H1 (cell line): ENCODE results near the gene FIG4. TPM values are rescaled to one million over a fixed set of nuclear protein-coding genes. Genes with fewer than 3 reads are reported as not detected.

Experiments
- CTCF ChIA-PET: fragments of 300-600 bp; sonication (Branson Sonifier 250); formaldehyde crosslinking; loops from one replicate; lab custom pipeline; 2021; ENCODE audit not compliant: partially characterized antibody; lab: Charles Lee
- POLR2A ChIA-PET: fragments of 300-600 bp; sonication (Branson Sonifier 250); formaldehyde crosslinking; loops from one replicate; lab custom pipeline; 2021; ENCODE audit warnings: inconsistent platforms; ENCODE audit not compliant: partially characterized antibody; lab: Charles Lee
- DNase-seq, 2 experiments: peaks; one replicate each; pipeline versions ENCODE4 v3.0.0 to v3.0.0-alpha.2; 2010 to 2022; ENCODE audit warnings: low spot score in 2 of 2, low read depth in 1 of 2, mixed read lengths in 1 of 2
- FAIRE-seq: peaks from 2 replicates; lab custom pipeline; 2011; peaks lifted over from hg19 to GRCh38; lab: Jason Lieb, UNC
- H2AFZ ChIP-seq: 2 replicates; pipeline ENCODE4 v1.8.1; 2012; ENCODE audit warnings: low read length, inconsistent platforms
- H2AK5ac ChIP-seq: 2 replicates; pipeline ENCODE4 v1.6.1; 2013; ENCODE audit warnings: low read depth, low read length
- H2BK120ac ChIP-seq: replicated peaks from 2 replicates; pipeline ENCODE3; 2013; ENCODE audit warnings: low read depth, low read length, inconsistent platforms
- H2BK12ac ChIP-seq: 2 replicates; pipeline ENCODE4 v1.6.1; 2013; ENCODE audit warnings: low read depth, low read length
- H2BK15ac ChIP-seq: 2 replicates; pipeline ENCODE4 v1.6.1; 2013; ENCODE audit warnings: low read length
- H2BK20ac ChIP-seq: 2 replicates; pipeline ENCODE4 v1.6.1; 2013; ENCODE audit warnings: low read length
- H2BK5ac ChIP-seq: 2 replicates; pipeline ENCODE4 v1.6.1; 2013; ENCODE audit warnings: low read depth, low read length
- H3K14ac ChIP-seq: 2 replicates; pipeline ENCODE4 v1.6.1; 2013; ENCODE audit warnings: inconsistent platforms; ENCODE audit not compliant: insufficient read length
- H3K18ac ChIP-seq: 2 replicates; pipeline ENCODE4 v1.6.1; 2013; ENCODE audit warnings: low read length; ENCODE audit errors: extremely low read depth
- H3K23ac ChIP-seq: 2 replicates; pipeline ENCODE4 v1.6.1; 2013; ENCODE audit warnings: inconsistent platforms; ENCODE audit not compliant: insufficient read length
- H3K23me2 ChIP-seq: 2 replicates; pipeline ENCODE4 v1.6.1; 2013; ENCODE audit warnings: low read depth, low read length
- H3K27ac ChIP-seq: 2 replicates; pipeline ENCODE4 v1.6.1; 2011; ENCODE audit warnings: low read depth, low read length, inconsistent platforms
- H3K27me3 ChIP-seq, 4 experiments: replicated peaks in 1 of 4; 1 replicate in 1 of 4; 2 replicates in 3 of 4; pipeline versions ENCODE4 v1.6.1 to v1.8.1; 2011 to 2013; ENCODE audit warnings: low read length in 3 of 4, mild to moderate bottlenecking in 3 of 4, inconsistent platforms in 2 of 4, mixed read lengths in 2 of 4, moderate library complexity in 1 of 4; ENCODE audit not compliant: control insufficient read depth in 3 of 4, insufficient read depth in 3 of 4; ENCODE audit errors: extremely low read depth in 1 of 4
- H3K36me3 ChIP-seq, 4 experiments: 2 replicates each; pipeline versions ENCODE4 v1.6.1 to v1.8.1; 2011 to 2013; ENCODE audit warnings: mild to moderate bottlenecking in 4 of 4, low read length in 3 of 4, moderate library complexity in 2 of 4, control low read depth in 1 of 4, inconsistent platforms in 1 of 4; ENCODE audit not compliant: insufficient read depth in 4 of 4, control insufficient read depth in 2 of 4
- H3K4ac ChIP-seq: replicated peaks from 2 replicates; pipeline ENCODE3; 2013; ENCODE audit warnings: low read length, low read depth, mixed read lengths, inconsistent platforms; ENCODE audit not compliant: insufficient read length
- H3K4me1 ChIP-seq, 4 experiments: replicated peaks in 1 of 4; 1 replicate in 1 of 4; 2 replicates in 3 of 4; pipeline versions ENCODE4 v1.6.1 to v1.8.1; 2011 to 2013; ENCODE audit warnings: low read length in 3 of 4, inconsistent platforms in 2 of 4, mixed read lengths in 1 of 4; ENCODE audit not compliant: insufficient read depth in 4 of 4, control insufficient read depth in 3 of 4
- H3K4me2 ChIP-seq, 2 experiments: 2 replicates each; pipeline versions ENCODE4 v1.6.1 to v1.8.1; 2011 to 2013; ENCODE audit warnings: low read depth in 2 of 2, low read length in 2 of 2, control low read depth in 1 of 2, inconsistent platforms in 1 of 2, mild to moderate bottlenecking in 1 of 2; ENCODE audit not compliant: insufficient read depth in 1 of 2
- H3K4me3 ChIP-seq, 4 experiments: fragments of 200-600, 300-600 bp in 1 of 4; sonication (generic), shearing (Covaris generic), sonication (Bioruptor Twin) in 1 of 4; 2 replicates each; pipeline versions ENCODE4 v1.5.1 to v1.8.1; 2011 to 2016; ENCODE audit warnings: low read length in 4 of 4, low read depth in 3 of 4, control low read depth in 2 of 4, inconsistent platforms in 2 of 4, mild to moderate bottlenecking in 2 of 4, mixed read lengths in 1 of 4, moderate library complexity in 1 of 4; ENCODE audit not compliant: insufficient read depth in 2 of 4; ENCODE audit errors: extremely low read depth in 1 of 4
- H3K56ac ChIP-seq: replicated peaks from 2 replicates; pipeline ENCODE3; 2013; ENCODE audit warnings: low read depth, mild to moderate bottlenecking, mixed read lengths, low read length, inconsistent platforms; ENCODE audit not compliant: insufficient read length
- H3K79me1 ChIP-seq: 2 replicates; pipeline ENCODE4 v1.6.1; 2013; ENCODE audit warnings: low read depth, low read length, control low read depth
- H3K79me2 ChIP-seq, 2 experiments: 2 replicates each; pipeline versions ENCODE4 v1.6.1 to v1.8.1; 2012 to 2013; ENCODE audit warnings: low read length in 2 of 2, mild to moderate bottlenecking in 2 of 2, inconsistent platforms in 1 of 2; ENCODE audit not compliant: insufficient read depth in 2 of 2, control insufficient read depth in 1 of 2
- H3K9ac ChIP-seq, 4 experiments: replicated peaks in 1 of 4; 1 replicate in 1 of 4; 2 replicates in 3 of 4; pipeline versions ENCODE4 v1.6.1 to v1.8.1; 2011 to 2013; ENCODE audit warnings: low read depth in 3 of 4, low read length in 3 of 4, control low read depth in 2 of 4, mild to moderate bottlenecking in 2 of 4, moderate library complexity in 2 of 4, inconsistent platforms in 1 of 4; ENCODE audit errors: extremely low read depth in 1 of 4
- H3K9me3 ChIP-seq, 2 experiments: 2 replicates each; pipeline versions ENCODE4 v1.6.1 to v1.8.1; 2012 to 2013; ENCODE audit warnings: mild to moderate bottlenecking in 2 of 2, moderate library complexity in 2 of 2, control low read depth in 1 of 2, inconsistent platforms in 1 of 2, low read depth in 1 of 2, low read length in 1 of 2, mixed read lengths in 1 of 2; ENCODE audit not compliant: insufficient read depth in 2 of 2
- H4K20me1 ChIP-seq, 2 experiments: replicated peaks in 1 of 2; 2 replicates each; pipeline versions ENCODE3 to v1.8.1; 2011 to 2013; ENCODE audit warnings: inconsistent platforms in 2 of 2, low read length in 2 of 2, mild to moderate bottlenecking in 1 of 2; ENCODE audit not compliant: insufficient read depth in 2 of 2, control insufficient read depth in 1 of 2
- H4K5ac ChIP-seq: 2 replicates; pipeline ENCODE4 v1.6.1; 2013; ENCODE audit warnings: low read length, low read depth, mixed read lengths, inconsistent platforms; ENCODE audit not compliant: insufficient read length
- H4K8ac ChIP-seq: 2 replicates; pipeline ENCODE4 v1.8.0; 2013; ENCODE audit warnings: mild to moderate bottlenecking, moderate library complexity, low read length, inconsistent platforms; ENCODE audit not compliant: insufficient read depth; ENCODE audit errors: extremely low read depth
- H4K91ac ChIP-seq: replicated peaks from 2 replicates; pipeline ENCODE3; 2013; ENCODE audit warnings: low read length, mixed read lengths, inconsistent platforms; ENCODE audit not compliant: insufficient read length
- CTBP2 ChIP-seq: IDR thresholded peaks from 2 replicates; pipeline ENCODE4 v1.7.0; 2011; ENCODE audit warnings: borderline replicate concordance, mild to moderate bottlenecking, moderate library complexity, mixed read lengths, low read length; ENCODE audit not compliant: insufficient read depth, insufficient read length
- EZH2 ChIP-seq: fragments of 200-600 bp; sonication (generic); IDR thresholded peaks from 2 replicates; pipeline ENCODE4 v1.7.1; 2012; ENCODE audit warnings: low read depth, mild to moderate bottlenecking, moderate library complexity, low read length, inconsistent platforms; ENCODE audit not compliant: severe bottlenecking
- FOSL1 ChIP-seq: IDR thresholded peaks from 2 replicates; pipeline ENCODE4 v1.6.1; 2011; ENCODE audit warnings: mild to moderate bottlenecking, low read depth, low read length, moderate library complexity; ENCODE audit not compliant: insufficient read depth
- KDM5A ChIP-seq: fragments of 200-600 bp; IDR thresholded peaks from 2 replicates; pipeline ENCODE4 v1.7.1; 2012; ENCODE audit warnings: mild to moderate bottlenecking, low read length, inconsistent platforms, mixed read lengths
- NRF1 ChIP-seq: IDR thresholded peaks from 2 replicates; pipeline ENCODE4 v1.6.1; 2011; ENCODE audit warnings: mild to moderate bottlenecking, low read depth, low read length, improper control_type of control experiment
- RNF2 ChIP-seq: fragments of 200-900, 300-1000 bp; sonication (generic); IDR thresholded peaks from 2 replicates; pipeline ENCODE4 v1.7.1; 2016; ENCODE audit warnings: borderline replicate concordance, low read depth, mild to moderate bottlenecking, antibody characterized with exemption, low read length; ENCODE audit not compliant: poor library complexity, severe bottlenecking; ENCODE audit errors: missing control alignments
- SP2 ChIP-seq: IDR thresholded peaks from 2 replicates; pipeline ENCODE4 v1.6.1; 2012; ENCODE audit warnings: mild to moderate bottlenecking, low read length, inconsistent platforms
- WGBS, 2 experiments: shearing (Covaris generic) in 1 of 2; methylation state at CpG; one replicate each; pipeline versions ENCODE4 v1.1.6 to v1.1.7; 2013 to 2015; ENCODE audit warnings: low lambda C conversion rate in 2 of 2, mixed read lengths in 2 of 2, inconsistent platforms in 1 of 2, low coverage in 1 of 2, missing lambda C conversion rate in 1 of 2; ENCODE audit not compliant: insufficient replicate concordance in 2 of 2, insufficient coverage in 1 of 2, insufficient read length in 1 of 2; ENCODE audit errors: extremely low coverage in 1 of 2, missing lambda C conversion rate in 1 of 2; 5-methylcytosine and 5-hydroxymethylcytosine counted together
- polyA plus RNA-seq, 7 experiments: library from polyadenylated mRNA; depleted of rRNA in 3 of 7; stranded (reverse) in 5 of 7; unstranded in 2 of 7; fragments of >200 nt in 5 of 7; fragments of 200-250 nt in 2 of 7; gene quantifications; 1 replicate in 5 of 7; 2 replicates in 1 of 7; 4 replicates in 1 of 7; pipeline versions ENCODE4 v1.2.1 to v1.2.3, GENCODE V29; 2011 to 2013; ENCODE audit warnings: missing spikeins in 2 of 7, mixed read lengths in 2 of 7
- total RNA-seq: library from RNA; stranded (reverse); fragmentation: NEBNext Ultra II Directional; extraction: Animal tissue kit (Norgen Biotek cat#: 25700); gene quantifications from 2 replicates; pipeline ENCODE4 v1.2.1, GENCODE V29; 2021
- TF ChIP-seq, protein P1 (sequence below): IDR thresholded peaks from 2 replicates; pipeline ENCODE4 v1.6.1; 2012; ENCODE audit warnings: low read length, inconsistent platforms
- TF ChIP-seq, protein P2 (sequence below): IDR thresholded peaks from 2 replicates; pipeline ENCODE4 v1.6.1; 2011; ENCODE audit warnings: low read depth, mild to moderate bottlenecking, low read length; ENCODE audit not compliant: insufficient read depth

The FIG4 gene
- total and polyA plus RNA-seq, 2 of the 8 experiments (the other 6 are each of a cell fraction or from before 2014, with no cell fraction given), result 11.8 to 21.9 TPM

DNA sequence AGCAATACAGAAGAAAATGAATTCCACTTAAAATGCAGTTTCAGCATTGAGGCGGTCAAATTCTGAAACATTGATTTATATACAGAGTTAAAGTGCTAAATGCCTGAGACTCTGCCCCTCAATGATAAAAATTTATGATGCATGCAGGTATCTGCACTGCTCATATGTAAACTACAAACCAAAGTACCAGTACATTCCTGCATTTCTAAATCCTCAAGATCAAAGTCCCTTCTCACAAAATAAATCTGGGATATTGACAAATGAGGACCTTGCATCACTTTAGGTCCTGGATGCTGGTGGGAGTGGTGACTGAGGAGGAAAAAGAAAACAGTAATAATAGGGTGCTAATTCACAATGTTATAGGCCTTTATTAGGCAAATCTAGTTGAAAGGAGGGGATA lies 101.9 kb downstream of the FIG4 start:
- H3K4me2 ChIP-seq, result no peak overlapping the region
- no peak overlapping the region for H3K18ac ChIP-seq
- POLR2A ChIA-PET, result no interaction called here
- H2BK120ac ChIP-seq, result no peak overlapping the region
- no peak overlapping the region for H2AFZ ChIP-seq
- no peak overlapping the region for H3K23ac ChIP-seq
- no peaks in the 10 kb centered on the region for H3K9me3 ChIP-seq
- no peak overlapping the region for H3K27ac ChIP-seq
- H2AK5ac ChIP-seq, result no peak overlapping the region
- H3K4ac ChIP-seq, result no peak overlapping the region
- peaks cover 0 to 7% (median 3%) of the 10 kb centered on the region in 4 experiments; a peak in 4 of 7 replicates for H3K4me1 ChIP-seq
- H3K14ac ChIP-seq, result no peak overlapping the region
- no peak overlapping the region for H3K4me3 ChIP-seq
- H3K23me2 ChIP-seq, result no peaks in the 10 kb centered on the region
- WGBS, 2 experiments, result 87% methylated on average over 1 of the region's 1 CpG; no CpG with 5 or more reads in 1 of the 2 experiments
- H2BK15ac ChIP-seq, result no peak overlapping the region
- no peaks in the 10 kb centered on the region for H3K79me2 ChIP-seq
- H3K79me1 ChIP-seq, result no peaks in the 10 kb centered on the region
- DNase-seq (no peak), FAIRE-seq (no peak)
- H3K9ac ChIP-seq, result no peak overlapping the region
- H3K27me3 ChIP-seq, result no peaks in the 10 kb centered on the region
- H4K91ac ChIP-seq, result no peak overlapping the region
- H3K56ac ChIP-seq, result no peak overlapping the region
- CTCF ChIA-PET, result interaction anchor here (1.0 to 3.1 kb wide), 4 partner anchors 10 to 247 kb away, joined by 3 to 20 read pairs (median 8); no protein-coding TSS in a partner anchor
- no peak overlapping the region for H4K5ac ChIP-seq
- H2BK20ac ChIP-seq, result no peak overlapping the region
- no peak overlapping the region for H2BK12ac ChIP-seq
- H4K20me1 ChIP-seq, result peaks cover 0 to 1% of the 10 kb centered on the region in 2 experiments
- no peak overlapping the region for H4K8ac ChIP-seq
- H2BK5ac ChIP-seq, result no peak overlapping the region
- no peaks in the 10 kb centered on the region; a peak in 1 of 8 replicates for H3K36me3 ChIP-seq
- TF ChIP-seq FOSL1 (no peak), CTBP2 (no peak), RNF2 (no peak), NRF1 (no peak), KDM5A (no peak), EZH2 (no peak), SP2 (no peak)
- TF ChIP-seq, protein P1, sequence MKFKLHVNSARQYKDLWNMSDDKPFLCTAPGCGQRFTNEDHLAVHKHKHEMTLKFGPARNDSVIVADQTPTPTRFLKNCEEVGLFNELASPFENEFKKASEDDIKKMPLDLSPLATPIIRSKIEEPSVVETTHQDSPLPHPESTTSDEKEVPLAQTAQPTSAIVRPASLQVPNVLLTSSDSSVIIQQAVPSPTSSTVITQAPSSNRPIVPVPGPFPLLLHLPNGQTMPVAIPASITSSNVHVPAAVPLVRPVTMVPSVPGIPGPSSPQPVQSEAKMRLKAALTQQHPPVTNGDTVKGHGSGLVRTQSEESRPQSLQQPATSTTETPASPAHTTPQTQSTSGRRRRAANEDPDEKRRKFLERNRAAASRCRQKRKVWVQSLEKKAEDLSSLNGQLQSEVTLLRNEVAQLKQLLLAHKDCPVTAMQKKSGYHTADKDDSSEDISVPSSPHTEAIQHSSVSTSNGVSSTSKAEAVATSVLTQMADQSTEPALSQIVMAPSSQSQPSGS, result no peak
- TF ChIP-seq, protein P2, sequence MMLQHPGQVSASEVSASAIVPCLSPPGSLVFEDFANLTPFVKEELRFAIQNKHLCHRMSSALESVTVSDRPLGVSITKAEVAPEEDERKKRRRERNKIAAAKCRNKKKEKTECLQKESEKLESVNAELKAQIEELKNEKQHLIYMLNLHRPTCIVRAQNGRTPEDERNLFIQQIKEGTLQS, result no peak
